HL-60/S4 treated with phorbol 12-myristate 13-acetate at 8.2 ng/mL for 4 days and 3 days (cell line): Measurements from ENCODE around the gene ARPC3.
"Not testable (repeated sequence)": the region's sequence is repeated elsewhere in the genome, so short reads cannot be mapped to it uniquely, and the experiment has no call there.

Source experiments
- in situ Hi-C: fragments of 300-500 bp; cut with MboI; formaldehyde crosslinking; loops from 2 replicates; pipeline ENCODE4 v1.15.0; 2022; ENCODE audit warnings: low sequenced_read_pairs

The ARPC3 gene

DNA sequence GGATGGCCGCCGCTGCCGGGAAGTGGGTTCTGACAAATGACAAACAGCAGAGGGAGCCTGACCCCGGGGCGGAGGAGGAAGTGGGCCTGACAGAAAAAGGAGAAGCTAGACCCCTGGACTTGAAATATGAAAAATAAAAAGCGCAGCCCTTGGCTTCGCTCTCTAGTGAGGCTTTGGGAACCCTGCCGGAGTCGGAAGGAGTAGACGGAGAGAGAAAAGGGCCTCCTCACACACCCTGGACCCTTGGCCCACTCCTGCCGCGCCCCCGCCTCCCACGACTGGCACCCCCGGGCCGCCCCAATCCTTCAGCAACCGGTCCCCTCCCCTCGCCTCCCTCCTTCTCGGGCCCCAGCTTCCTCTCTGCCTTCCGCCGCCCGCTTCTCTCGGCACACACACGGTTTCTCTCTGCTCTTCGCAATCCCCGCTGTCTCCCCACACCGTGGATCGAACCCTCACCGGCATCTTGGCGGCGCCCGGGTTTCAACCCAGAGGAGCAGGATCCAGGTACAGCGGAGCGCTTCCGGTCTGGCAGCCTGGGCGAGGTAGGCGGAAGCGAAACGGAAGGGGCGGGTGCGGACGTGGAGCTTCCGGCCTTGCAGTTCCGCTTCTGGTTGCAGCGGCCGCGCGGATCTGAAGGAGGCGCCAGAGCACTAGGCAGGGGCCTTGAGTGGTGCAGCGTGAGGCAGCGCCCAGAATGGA, at the start of gene ARPC3:
Gene ARPC3 (minus strand): TSS at position 539 of the 699 bp plus-strand sequence. CDS start 77 bp downstream, at position 462.
- in situ Hi-C loops, result loop anchor here (25.0 kb wide), 1 partner anchor 338 kb away; the partner anchor contains the start of gene IFT81

DNA sequence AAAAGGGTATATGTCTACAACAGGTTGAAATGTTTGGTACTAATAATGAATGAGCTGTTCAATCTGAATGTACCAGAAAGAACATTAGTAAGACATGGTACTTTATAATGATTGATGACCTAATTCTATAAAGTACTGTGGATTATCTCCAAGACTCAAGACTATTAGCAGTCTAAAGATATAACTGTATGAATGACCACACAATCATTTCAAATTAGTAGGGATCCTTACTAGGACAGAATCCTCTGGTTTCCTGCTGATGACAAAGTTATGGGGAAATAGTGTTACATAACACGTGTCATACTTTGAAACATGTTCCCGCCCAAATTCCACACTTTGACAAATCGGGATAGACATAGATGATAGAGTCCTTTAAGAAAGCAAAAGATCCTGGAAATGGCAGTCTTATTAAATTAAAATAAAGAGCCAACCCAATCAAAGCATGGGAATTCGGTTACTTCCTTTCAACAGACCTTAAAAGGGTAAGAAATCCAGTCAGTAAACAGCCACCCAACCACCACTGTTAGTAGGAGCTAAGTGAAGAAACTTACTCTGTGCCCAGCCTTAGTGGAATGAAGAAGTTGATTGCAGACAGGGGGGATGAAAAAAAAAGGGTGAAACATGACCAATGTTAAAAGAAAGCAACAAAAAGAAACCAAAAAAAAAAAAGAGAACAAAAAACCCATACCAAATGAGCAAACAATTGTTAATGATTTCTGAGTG, 49.0 kb upstream of the ARPC3 start:
- in situ Hi-C loops, result no loop called here

GRCh38 chr12:110475426-110475825, 25.3 kb upstream of the ARPC3 start:
- in situ Hi-C loops, result no loop called here

- in situ Hi-C loops, result no loop called here
Measured at GRCh38 chr12:110468214-110469048, 18.3 kb upstream of the ARPC3 start, which contains the start of the genes FAM216A and GPN3. TSS of gene FAM216A (plus strand) at chr12:110468845. CDS start at chr12:110468876, 31 bp downstream. TSS of gene GPN3 (minus strand) at chr12:110468257. CDS start at chr12:110468203, 54 bp downstream.

DNA sequence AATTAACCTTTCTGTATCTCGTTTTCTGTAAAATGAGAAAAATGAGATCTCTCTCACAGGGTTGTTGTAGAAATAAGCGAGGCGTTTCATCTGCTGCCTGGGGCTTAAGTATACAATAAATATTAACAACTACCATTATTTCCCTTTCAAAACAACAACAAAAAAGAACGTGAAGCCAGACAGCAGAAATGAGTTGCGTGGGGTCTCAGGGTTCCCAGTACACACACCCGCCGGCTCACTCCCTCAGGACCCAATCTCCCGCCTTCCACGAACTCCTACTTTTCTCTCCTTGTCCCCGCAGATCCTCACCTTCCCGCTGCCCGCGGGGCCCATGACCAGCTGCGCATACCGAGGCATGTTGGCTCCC, 17.7 kb upstream of the ARPC3 start:
- in situ Hi-C loops, result no loop called here

- in situ Hi-C loops, result no loop called here
Measured at GRCh38 chr12:110466791-110467190, 16.7 kb upstream of the ARPC3 start.

GRCh38 chr12:110465765-110466164, 15.6 kb upstream of the ARPC3 start:
- in situ Hi-C loops, result not testable (repeated sequence)

DNA sequence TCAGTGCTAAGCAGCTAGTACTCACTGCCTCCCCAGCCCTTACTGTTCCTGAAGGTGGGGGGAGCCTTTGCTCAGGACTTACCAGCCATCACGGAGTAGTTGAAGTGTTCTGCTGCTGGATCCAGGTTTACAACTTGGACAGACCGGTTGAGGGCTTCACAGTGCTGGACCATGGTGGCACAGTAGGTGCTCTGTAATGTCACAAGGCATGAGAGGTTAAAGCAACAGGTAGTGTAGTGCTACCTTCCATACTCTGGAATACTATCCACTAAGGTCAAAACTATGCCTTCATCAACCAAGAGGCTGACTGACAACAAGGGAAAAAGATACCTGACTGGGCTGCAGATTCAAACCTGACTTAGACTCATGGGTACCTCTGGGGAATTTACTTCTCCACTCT, 14.9 kb upstream of the ARPC3 start:
- in situ Hi-C loops, result no loop called here

- in situ Hi-C loops, result not testable (repeated sequence)
Measured at GRCh38 chr12:110461189-110461588, 11.1 kb upstream of the ARPC3 start.

GRCh38 chr12:110458756-110459155, 8.6 kb upstream of the ARPC3 start:
- in situ Hi-C loops, result no loop called here

DNA sequence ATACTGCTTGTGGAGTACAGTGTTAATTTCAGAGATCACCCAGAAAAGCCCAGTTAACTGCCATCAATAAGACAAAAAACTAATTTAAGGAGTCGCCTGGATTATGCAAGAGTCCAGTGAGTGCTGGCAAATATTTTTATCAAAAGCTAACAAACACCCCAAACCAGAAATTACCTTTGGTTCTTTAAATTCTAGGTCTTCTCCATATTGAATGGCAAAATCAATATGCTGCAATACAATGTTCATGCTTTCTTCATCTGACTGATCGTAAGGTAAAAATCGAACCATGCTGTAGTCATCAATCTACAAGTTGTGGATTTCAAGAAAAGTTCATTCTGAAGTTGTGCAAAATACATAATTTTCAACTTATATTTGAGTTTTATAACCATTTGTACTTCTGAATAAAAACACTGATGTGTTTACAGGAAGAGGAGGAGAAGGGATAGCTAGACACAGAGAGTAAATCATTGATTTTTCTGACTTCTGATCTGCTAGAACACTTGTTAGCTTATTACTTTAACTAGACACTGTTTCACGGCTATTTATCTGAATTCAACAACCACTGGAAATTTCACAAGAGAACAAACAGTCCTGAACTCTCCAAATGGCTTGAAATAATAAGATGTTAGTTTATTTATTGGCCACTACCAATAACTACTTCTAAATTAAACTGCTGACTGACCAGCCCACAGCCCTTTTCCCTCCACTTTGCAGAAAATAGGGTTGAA, 3.6 kb upstream of the ARPC3 start:
- in situ Hi-C loops, result no loop called here

GRCh38 chr12:110451263-110451662, 1.1 kb upstream of the ARPC3 start:
- in situ Hi-C loops, result no loop called here

GRCh38 chr12:110444455-110444854, 5.7 kb downstream of the ARPC3 start:
- in situ Hi-C loops, result loop anchor here (25.0 kb wide), 1 partner anchor 332 kb away; the partner anchor contains the start of gene IFT81

DNA sequence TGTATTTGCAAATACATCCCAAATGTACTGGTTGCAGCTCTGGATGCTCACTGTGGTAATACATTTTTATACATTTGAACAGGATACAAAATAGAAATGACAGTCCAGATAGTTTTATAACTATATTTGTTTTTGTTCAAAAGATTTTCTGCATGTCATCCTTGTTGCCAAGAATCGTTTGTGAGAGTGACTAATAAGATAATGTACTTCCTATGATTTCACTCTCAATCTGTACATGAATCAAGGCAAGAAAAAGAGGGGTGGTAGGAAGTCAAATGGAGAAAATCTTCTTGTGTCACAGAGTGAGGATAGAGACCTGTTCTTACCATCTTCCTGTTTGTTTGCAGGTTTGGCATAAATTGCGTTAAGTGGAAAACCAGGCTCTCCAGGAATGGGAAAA, 13.9 kb downstream of the ARPC3 start:
- in situ Hi-C loops, result loop anchor here (25.0 kb wide), 1 partner anchor 324 kb away; the partner anchor contains the start of gene IFT81

DNA sequence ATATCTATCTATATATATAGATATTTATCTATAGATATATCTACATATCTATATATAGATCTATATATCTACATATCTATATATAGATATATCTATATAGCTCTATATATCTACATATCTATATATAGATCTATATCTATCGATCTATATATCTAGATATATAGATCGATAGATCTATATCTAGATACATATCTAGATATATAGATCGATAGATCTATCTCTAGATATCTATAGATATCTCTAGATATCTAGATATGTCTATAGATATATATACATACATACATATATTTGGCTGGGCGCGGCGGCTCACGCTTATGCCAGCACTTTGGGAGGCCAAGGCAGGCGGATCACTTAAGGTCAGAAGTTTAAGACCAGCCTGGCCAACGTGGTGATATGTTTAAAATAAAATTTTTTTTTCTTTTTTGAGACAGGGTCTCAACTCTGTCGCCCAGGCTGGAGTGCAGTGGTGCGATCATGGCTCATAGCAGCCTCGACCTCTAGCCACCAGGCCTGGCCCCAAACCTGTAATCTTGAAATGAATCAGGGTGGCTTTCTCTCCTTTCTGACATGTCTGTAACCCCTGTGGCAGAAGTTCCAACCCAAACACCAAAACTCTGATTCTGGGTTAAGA, 18.1 kb downstream of the ARPC3 start:
- in situ Hi-C loops, result loop anchor here (25.0 kb wide), 1 partner anchor 320 kb away; the partner anchor contains the start of gene IFT81

DNA sequence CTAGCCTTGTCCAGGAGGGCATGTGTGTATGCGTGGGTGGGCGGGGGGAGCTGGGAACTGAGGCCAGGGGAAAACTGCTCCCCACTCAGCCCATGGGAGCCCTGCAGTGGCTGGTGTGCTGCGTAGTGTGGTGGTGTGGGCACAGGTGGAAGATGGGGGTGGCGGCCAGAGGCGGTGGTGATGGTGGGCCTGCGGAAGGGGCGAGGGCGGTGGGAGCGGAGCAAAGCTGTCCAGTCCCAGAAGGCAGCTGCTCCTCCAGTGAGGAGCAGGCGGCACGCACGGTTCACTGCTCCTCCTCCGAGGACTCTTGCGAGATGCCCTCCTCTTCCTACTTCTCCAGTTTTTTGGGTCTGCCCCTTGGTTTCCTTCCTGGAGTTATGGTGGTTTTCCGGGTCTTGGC, 20.5 kb downstream of the ARPC3 start:
- in situ Hi-C loops, result loop anchor here (25.0 kb wide), 1 partner anchor 317 kb away; the partner anchor contains the start of gene IFT81

DNA sequence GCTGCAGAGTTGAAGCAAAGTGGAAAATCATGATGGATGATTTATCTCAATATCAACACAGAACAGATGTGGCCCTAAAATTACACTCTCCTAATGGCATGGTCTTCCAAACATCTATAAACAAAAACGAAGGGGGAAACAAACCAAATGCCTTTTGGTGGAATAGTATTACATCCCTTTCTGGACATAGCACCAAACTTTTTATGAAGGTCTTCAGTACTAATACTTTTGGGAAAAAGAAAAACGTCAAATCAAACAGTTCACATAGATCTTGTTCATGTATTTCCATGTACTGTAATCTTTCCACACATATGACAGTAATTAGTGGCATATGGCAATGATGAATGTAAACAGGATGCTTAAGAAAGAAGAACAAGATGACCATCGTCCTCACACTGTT, 23.7 kb downstream of the ARPC3 start:
- in situ Hi-C loops, result loop anchor here (25.0 kb wide), 1 partner anchor 314 kb away; the partner anchor contains the start of gene IFT81

GRCh38 chr12:110424237-110424636, 25.9 kb downstream of the ARPC3 start:
- in situ Hi-C loops, result no loop called here

DNA sequence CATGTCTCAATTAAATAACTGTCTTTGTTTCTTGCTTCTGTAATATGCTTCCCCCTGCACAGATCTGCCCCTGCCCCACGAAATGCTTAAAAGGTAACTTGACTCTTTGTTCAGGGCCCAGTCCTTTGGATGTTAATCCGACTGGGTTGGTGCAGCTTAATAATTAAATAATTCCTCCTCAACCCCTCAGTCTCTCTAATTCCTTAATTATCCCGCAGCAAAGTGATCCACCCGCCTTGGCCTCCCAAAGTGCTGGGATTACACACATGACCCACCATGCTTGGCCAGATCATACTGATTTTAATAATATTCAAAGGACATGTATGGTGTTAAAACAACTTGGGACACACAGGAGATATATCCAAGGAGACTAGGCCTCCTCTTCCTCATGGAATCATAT, 28.4 kb downstream of the ARPC3 start:
- in situ Hi-C loops, result no loop called here

DNA sequence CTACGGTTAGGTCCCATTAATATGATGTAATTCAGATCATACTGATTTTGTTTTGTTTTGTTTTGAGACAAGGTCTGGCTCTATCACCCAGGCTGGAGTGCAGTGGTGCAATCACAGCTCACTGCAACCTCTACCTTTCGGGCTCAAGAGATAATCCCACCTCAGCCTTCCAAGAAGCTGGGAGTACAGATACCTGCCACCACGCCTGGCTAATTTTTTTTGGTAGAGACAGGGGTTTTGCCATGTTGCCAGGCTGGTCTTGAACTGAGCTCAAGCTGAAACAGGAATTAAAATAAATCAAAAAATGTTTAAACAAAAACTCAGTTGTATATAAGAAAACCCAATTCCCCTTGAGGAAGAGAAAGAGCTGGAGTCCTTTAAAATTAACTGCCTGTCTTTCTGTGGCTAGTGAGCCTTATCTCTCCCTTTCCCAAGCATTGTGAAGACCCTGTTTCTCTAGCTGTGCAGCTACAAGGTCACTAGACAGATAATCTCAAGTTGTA, 28.9 kb downstream of the ARPC3 start:
- in situ Hi-C loops, result no loop called here
